ENCODE measurements around the gene GRIN3B.
"Not testable (repeated sequence)": the region's sequence is repeated elsewhere in the genome, so short reads cannot be mapped to it uniquely, and the experiment has no call there.

Gene GRIN3B, protein sequence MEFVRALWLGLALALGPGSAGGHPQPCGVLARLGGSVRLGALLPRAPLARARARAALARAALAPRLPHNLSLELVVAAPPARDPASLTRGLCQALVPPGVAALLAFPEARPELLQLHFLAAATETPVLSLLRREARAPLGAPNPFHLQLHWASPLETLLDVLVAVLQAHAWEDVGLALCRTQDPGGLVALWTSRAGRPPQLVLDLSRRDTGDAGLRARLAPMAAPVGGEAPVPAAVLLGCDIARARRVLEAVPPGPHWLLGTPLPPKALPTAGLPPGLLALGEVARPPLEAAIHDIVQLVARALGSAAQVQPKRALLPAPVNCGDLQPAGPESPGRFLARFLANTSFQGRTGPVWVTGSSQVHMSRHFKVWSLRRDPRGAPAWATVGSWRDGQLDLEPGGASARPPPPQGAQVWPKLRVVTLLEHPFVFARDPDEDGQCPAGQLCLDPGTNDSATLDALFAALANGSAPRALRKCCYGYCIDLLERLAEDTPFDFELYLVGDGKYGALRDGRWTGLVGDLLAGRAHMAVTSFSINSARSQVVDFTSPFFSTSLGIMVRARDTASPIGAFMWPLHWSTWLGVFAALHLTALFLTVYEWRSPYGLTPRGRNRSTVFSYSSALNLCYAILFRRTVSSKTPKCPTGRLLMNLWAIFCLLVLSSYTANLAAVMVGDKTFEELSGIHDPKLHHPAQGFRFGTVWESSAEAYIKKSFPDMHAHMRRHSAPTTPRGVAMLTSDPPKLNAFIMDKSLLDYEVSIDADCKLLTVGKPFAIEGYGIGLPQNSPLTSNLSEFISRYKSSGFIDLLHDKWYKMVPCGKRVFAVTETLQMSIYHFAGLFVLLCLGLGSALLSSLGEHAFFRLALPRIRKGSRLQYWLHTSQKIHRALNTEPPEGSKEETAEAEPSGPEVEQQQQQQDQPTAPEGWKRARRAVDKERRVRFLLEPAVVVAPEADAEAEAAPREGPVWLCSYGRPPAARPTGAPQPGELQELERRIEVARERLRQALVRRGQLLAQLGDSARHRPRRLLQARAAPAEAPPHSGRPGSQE

DNA sequence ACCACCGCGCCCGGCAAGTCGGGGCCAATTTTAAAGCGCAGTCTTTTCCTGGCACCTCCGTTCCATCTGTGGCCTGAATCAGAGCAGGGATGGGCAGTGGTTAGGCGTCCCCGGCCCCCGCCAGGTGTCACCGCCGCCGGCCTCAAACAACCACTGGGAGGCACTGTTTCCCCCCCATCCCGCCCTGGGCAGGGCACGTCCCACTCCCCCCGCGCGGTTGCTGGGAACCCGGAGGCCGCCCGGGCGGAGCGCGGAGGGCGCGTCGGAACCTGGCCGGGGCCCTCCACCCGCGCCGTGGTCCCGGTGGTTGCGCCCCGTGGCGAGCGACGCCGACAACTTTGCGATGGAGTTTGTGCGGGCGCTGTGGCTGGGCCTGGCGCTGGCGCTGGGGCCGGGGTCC is at the start of gene GRIN3B:
Gene GRIN3B (plus strand): TSS at position 325 of the 400 bp plus-strand sequence. CDS start 19 bp downstream, at position 344.
- DNase-seq = peak; percentile 61 to 65

DNA sequence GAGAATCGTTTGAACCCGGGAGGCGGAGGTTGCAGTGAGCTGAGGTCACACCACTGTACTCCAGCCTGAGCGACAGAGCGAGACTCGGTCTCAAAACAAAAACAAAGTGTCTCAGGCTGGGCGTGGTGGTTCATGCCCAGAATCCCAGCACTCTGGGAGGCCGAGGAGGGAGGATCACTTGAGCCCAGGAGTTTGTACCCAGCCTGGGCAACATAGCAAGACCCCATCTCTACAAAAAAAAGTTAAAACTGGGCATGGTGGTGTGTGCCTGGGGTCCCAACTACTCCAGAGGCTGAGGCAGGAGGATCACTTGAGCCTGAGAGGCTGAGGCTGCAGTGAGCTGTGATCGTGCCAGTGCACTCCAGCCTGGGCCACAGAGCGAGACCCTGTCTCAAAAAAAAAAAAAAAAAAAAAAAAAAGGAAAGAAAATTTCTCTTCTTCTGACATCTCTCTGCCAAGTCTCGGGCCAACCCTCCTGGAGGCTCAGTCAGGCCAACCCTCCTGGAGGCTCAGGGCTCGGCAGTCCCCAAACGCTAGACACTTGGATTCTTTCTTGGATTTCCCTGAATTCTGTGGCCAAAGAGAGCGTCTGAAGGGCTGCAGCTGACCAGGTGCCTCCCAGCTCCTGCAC is 48.1 kb upstream of the GRIN3B start:
- no peak for DNase-seq

DNA sequence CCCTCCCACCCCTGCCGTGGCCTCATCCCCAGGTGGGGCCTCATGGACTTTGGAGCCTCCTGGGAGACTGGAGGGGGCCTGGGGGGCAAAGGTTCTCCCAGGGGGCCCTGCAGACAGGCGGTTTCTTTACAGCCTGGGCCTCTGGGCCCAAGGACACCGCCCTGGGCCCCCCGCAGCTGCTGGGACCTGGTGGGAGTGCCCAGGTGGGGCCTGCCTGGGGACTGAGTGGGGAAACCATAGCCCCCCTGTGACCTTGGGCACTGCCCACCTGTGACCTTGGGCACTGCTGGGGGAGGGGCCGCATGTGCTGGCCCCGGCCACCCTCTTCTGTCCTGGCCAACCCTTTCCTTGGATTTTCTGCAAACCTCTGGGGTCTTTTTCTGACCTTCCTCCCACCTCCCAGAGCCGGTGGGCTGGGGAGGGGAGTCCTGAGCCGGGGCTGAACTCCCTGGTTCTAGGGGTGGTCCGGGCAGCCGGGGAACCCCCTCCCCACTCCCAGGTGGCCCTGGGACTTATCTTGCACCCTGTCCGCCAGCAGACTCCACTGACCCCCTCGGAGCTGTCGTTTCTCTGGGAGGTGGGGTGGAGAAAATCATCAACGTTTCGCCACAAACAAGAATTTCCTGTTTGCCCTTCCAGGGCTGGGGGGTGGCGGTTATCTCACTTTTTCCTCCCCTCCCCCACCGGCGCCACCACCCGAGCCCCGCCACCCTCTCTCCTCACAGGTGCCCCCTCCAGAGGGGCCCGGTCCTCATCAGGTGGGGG is 47.4 kb upstream of the GRIN3B start:
- no peak for DNase-seq

DNA sequence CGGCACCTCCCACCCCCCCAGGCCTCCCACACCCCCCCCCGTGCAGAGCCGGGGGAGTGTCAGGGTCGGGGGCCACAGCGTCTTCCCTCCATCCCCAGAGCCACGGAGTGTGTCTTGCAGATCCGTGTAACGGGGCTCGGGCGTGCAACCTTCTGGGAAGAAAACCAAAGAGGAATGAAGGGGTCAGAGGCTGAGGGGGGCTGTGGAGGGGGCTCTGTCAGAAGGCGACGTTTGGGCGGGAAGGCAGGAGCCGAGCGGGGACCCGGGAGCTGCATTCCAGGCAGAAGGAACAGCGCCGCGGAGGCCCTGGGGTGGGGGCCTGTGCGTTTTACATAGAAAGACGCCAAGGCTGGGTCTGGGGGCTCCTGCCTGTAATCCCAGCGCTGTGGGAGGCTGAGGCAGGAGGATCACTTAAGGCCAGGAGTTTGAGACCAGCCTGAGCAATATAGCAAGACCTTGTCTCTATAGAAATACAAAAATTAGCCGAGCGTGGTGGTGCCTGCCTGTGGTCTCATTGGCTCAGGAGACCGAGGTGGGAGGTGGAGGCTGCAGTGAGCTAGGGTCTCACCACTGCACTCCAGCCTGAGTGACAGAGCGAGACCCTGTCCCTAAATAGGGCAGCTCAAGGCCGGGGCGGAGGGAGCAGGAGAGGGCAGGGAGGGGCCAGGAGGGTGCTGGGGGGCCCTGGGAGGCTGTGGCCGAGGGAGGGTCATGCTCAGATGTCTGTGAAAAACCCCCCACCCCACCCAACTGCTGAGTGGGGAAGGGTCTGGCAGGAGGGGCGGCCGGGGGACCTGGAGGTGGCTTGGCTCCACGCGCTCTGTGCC is 46.6 kb upstream of the GRIN3B start:
- DNase-seq = no peak

DNA sequence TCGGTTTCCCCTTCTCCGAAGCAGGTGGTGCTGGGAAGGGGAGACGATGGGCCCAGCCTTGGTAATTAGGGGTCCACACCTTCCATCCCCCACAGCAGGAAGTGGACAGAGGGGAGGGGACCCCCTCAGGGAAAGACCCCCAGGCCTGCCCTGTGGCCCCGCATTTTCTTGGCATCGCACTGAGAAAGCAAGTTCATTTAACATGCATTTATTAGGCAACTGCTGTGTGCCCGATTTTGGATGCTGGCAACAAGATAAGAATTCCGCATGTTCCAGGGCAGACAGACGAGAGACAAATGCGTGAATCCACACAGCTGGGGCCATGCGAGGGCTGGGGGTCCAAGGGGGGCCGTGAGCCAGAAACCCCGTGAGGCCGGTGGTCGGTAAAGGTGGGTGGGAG is 45.9 kb upstream of the GRIN3B start:
- no peak for DNase-seq

DNA sequence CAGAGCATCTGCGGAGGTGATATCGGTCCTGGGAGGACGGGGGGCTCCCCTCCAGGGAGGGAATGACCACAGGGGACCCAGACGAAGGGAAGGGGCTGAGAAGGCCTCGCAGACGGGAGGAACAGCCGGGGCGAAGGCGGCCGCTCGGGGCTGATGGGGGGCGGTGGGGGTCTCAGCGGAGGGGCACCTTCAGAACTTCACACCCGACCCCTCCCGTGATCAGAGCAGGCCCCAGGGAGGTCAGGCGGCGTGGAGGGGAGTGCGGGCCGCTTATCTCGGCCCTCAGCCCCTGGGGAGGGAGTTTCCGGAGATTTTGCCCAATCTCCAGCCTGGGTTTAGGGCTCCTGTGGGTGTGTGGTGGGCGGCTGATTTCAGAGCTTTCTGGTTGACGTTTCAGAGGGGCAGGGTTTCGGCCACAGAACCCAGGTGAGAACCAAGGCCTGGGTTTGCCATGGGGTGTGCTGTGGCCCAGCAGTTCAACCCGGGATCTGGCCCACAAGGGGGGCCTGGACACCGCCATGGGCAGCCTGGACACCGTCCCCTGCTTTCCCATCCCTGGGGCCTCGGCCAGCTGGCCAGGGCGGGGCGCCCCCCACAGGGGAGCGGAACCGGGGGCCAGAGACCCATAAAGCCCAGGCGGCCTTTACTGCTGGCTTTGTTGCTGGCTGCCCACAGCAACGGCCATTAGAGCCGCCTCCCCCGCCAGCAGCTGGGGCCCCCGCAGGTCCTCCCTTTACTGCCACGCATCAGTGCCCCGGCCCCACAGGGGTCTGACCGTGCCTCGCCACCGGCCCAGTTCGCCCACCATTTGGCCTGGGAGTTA is 45.3 kb upstream of the GRIN3B start:
- DNase-seq = no peak

DNA sequence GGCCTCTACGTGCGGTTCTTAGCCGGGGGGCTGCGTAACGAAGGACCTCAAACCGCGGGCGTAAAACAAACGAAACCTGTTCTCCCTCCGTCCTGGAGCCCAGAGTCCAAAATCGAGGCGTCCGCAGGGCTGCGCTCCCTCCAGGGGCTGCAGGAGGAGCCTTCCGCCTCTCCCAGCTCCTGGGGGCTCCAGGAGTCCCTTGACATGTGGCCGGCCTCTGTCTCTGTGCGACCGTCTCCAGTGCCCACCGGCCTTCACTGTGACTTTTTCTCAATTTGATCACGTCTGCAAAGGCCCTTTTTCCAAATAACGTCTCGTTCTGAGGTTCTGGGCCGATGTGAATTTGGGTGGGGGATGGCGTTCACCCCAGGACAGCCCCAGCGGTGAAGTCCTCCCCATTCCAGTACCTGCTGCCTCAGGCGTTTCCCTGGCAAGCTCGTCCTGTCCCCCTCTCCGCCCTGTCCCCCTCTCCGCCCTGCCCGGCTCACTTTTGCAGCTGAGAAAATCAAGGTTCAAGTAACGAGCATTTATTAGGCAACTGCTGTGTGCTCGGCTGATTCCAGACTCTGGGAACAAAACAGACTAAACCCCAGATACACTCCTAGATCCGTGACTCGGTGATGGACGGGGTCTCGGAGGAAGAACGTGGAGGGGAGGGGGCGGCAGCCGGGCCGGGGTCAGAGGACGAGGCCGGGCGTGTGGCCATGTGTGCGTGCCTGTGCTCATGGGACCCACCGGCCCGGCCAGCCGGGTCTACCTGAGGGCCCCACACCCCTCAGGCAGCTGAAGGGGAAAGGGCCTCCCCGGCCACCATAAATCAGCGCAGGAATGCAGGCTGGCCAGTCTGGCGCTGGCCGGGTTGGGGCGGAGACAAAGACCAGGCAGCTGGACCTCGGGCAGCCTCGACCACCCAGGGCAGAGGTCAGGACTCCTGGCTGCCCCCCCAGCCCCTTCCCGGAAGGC is 44.1 kb upstream of the GRIN3B start:
- DNase-seq = no peak

DNA sequence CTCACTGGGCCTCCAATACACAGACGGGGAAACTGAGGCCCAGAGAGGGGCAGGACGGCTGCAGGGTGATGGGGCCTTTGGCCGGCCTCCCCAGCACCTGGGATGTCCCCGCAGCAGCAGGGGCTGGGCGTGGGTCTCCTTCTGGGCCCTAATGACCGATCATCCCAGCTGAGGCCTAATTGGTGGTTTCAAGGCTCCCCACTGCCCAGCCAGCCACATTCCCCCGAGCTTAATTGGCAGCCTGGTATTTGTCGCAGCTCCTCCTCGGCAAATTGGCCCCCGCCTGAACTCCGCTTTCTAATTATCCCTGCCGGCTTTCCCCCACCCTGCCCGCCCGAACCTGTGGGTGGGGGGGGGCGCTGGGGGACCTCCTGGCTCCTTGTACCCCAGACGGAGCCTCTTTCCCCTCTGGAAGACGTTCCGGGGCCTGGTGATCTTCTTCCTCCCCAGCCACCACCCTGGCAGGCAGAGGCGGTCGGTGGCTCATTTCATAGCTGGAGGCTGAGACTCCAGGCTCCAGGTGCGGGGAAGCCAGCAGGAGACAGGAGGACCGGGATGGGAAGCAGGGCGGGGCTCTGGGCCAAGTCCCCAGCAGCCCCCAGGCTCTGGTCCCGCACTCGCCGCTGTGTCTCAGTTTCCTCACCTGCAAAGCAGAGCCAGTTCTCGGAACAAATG is 43.3 kb upstream of the GRIN3B start:
- DNase-seq = no peak

DNA sequence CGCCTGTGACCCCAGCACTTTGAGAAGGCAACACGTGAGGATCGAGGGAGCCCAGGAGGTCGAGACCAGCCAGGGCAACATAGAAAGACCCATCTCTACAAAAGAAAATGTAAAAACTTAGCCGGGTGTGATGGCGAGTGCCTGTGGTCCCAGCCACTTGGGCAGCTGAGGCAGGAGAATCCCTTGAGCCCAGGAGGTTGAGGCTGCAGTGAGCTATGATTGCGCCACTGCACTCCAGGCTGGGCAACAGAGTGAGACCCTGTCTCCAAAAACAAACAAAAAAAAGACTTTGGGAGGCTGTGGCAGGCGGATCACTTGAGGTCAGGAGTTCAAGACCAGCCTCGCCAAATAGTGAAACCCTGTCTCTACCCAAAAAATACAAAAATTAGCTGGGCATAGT is 42.6 kb upstream of the GRIN3B start:
- not testable (repeated sequence) for DNase-seq

DNA sequence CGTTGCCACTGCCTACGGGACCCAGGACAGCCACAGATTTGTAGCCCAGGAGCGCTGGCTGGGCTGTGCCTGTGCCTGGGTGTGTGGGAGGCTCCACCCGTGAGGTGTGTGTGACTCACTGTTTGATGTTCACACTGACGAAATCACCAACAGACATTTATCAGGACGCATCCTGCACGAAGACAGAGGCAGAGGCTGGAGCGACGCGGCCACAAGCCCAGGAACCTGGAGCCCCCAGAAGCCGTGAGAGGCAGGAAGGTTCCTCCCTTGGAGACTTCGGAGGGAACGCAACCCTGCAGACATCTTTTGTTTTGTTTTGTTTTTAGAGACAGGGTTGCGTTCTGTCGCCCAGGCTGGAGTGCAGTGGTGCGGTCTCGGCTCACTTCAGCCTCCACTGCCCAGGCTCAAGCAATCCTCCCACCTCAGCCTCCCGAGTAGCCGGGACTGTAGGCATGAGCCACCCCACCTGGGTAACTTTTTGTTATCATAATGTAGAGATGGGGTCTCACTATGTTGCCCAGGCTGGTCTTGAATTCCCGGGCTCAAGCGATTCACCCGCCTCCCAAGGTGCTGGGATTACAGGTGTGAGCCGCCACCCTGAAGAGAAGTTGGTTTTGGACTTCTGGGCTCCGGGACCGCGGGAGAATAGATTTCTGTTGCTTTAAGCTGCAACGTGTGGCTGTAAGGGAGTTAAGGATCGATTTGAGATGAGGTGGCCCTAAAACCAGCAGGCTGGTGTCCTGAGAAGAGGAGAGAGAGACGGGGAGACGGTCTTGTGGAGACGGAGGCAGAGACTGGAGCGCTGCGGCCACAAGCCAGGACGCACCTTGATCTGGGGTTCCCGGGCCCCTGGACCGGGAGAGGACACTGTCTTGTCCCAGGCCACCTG is 41.0 kb upstream of the GRIN3B start:
- peak; percentile 45 to 53 for DNase-seq

DNA sequence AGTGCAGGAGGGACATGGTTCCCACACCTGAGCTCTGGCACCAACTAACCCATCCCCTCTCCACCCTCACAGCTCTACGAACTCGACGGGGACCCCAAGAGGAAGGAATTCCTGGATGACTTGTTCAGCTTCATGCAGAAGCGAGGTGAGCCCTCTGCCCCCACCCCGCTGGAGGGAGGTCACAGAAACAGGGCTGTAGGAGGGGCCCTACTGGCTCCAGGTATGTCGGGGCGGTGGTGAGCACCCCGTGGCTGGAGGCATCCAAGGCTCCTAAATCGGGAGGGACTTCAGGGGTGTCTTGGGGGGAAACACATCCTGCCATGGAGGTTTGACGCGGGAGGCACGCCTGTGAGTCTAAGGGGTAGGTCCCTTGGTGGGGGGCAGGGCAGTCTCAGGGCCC is 40.2 kb upstream of the GRIN3B start:
- no peak for DNase-seq

DNA sequence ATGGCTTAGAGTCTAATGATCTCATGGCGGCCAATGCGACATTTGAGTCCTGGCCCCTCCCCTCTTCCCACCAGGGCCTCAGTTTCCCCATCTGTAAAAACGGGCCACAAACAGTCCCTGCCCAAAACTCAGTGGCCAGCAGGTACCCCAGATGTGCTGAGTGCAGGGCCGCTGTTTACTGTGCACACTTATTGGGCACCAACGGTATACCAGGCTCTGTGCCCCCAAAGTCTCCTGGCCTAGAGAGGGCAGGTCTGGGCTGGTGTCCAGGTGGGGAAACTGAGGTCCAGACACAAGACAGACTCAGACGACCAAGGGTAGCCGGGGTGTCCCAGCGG is 39.6 kb upstream of the GRIN3B start:
- DNase-seq = no peak

DNA sequence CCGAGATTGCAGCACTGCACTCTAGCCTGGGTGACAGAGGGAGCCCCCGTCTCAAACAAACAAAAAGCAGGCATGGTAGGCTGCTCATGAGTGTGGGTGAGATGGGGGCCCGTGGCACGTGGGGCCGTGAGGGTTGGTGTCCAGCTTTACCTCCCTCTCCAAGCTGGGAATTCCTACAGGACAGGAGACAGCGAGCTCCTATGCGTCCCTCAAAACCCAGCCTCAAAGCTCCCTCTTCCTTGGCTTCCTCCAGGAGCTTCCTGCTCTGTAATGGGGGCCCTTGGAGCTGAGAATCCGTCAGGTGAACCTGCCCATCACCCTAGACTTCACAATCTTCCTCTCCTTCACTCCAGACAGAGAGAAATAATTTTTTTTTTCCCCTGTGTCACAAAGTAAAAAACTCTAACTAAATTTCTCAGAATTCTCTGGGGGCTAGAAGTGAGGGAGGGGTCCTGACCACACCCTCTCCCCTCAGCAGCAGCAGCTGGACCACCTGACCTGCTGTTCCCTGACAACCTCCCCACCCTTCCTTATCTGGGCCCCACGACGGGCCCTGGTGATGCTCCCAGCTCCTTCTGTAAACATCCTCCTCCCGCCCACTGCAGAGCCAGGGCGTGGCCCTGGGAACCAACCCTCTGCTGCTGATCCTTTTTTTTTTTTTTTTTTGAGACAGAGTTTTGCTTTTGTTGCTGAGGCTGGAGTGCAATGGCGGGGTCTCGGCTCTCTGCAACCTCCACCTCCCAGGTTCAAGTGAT is 38.2 kb upstream of the GRIN3B start:
- DNase-seq = no peak

DNA sequence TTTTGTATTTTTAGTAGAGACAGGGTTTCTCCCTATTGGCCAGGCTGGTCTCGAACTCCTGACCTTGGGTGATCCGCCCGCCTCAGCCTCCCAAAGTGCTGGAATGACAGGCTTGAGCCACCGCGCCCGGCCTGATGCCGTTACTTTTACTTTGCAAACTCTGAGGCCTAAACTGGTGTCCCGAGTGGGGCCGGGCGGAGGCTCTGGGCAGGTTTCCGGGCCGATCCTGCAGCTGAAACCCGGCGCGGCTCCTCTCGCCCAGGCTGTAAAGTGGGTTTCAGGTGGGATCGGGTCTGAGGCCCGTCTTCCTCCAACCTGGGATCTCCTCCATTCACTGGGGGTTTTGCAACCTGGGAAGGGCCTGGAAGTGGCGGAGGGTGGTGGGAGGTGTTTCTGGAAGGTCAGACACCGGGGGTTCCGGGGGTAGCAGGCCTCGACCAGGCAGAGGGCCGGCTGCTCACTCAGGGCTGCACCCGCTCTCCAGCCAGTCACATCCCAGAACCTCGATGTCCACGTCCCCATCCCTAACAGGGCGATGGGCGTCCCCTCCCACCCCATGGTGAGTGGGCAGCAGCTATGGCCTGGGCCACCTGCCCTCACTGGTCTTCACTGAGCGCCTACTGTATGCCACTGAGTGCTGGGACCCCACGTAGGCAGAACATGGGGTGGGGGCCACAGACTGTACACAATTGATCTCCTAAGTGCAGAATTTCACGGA is 37.4 kb upstream of the GRIN3B start:
- DNase-seq = no peak

DNA sequence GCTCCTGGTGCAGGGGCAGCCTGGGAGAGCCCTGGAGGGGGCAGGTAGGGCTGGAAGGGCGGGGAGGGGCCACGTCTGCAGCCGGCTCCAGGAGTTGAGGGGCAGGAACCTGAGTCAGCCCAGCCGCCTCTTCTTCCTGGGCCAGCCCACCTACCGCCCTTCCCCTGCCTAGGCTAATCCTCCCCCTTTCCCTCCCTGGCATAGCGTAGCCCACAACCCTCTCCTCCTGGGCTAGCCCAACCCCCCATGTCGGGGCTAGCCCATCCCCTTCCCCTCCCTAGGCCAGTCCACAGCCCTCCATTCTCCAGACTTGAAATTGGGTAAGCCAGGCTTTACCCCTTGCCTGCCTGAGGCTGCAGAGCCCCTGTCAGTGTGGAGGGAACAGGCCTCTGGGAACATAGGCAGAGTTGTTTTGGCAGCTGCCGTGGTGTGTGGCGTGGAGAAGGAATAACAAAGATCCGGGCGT is 36.7 kb upstream of the GRIN3B start:
- no peak for DNase-seq

DNA sequence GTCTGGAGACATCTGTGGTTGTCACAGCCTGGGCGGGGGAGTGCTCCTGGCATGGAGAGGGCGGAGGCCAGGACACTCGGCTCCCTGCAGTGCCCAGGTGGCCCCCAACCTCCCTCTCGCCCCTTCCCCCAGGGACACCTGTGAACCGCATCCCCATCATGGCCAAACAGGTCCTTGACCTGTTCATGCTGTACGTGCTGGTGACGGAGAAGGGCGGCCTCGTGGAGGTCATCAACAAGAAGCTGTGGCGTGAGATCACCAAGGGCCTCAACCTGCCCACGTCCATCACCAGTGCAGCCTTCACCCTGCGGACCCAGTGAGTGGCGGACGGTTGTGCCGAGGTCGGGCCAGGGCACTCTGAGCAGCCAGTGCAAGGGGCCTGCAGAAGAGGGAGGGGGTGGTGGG is 36.1 kb upstream of the GRIN3B start:
- no peak for DNase-seq

Measured in activated CD4-positive, alpha-beta T cell treated with anti-CD3 and anti-CD28 coated beads for 4 hours (primary cell).